ENCODE measurements around the gene KIAA1614.
"Not testable (repeated sequence)": the region's sequence is repeated elsewhere in the genome, so short reads cannot be mapped to it uniquely, and the experiment has no call there.

Gene KIAA1614

GRCh38 chr1:180951836-180952656, 39.3 kb downstream of the KIAA1614 start:
- H3K4me3 Mint-ChIP-seq: no peak overlapping the region
- no peak for DNase-seq
- H3K27me3 Mint-ChIP-seq: no peaks in the 10 kb centered on the region
- peaks cover 12% of the 10 kb centered on the region for H3K4me1 Mint-ChIP-seq (ENCODE audit: low read depth)
- peaks cover 7% of the 10 kb centered on the region for H3K9me3 Mint-ChIP-seq
- H3K27ac Mint-ChIP-seq: no peak overlapping the region
- peaks cover 41% of the 10 kb centered on the region for H3K36me3 Mint-ChIP-seq (ENCODE audit: low read depth)

- no peaks in the 10 kb centered on the region for H3K27me3 Mint-ChIP-seq
- peaks cover 12% of the 10 kb centered on the region for H3K4me1 Mint-ChIP-seq (ENCODE audit: low read depth)
- no peak overlapping the region for H3K27ac Mint-ChIP-seq
- peaks cover 35% of the 10 kb centered on the region for H3K36me3 Mint-ChIP-seq (ENCODE audit: low read depth)
- peaks cover 1% of the 10 kb centered on the region for H3K9me3 Mint-ChIP-seq
- DNase-seq: no peak
- no peak overlapping the region for H3K4me3 Mint-ChIP-seq
These were observed 39.9 kb downstream of the KIAA1614 start for GRCh38 chr1:180952657-180953013.

- peak overlapping the region; percentile 79 for H3K27ac Mint-ChIP-seq
- DNase-seq: no peak
- H3K4me1 Mint-ChIP-seq (ENCODE audit: low read depth): peaks cover 12% of the 10 kb centered on the region
- no peaks in the 10 kb centered on the region for H3K9me3 Mint-ChIP-seq
- H3K27me3 Mint-ChIP-seq: no peaks in the 10 kb centered on the region
- peaks cover 33% of the 10 kb centered on the region for H3K36me3 Mint-ChIP-seq (ENCODE audit: low read depth)
- H3K4me3 Mint-ChIP-seq: peak overlapping the region; percentile 67
These were observed 40.8 kb downstream of the KIAA1614 start for GRCh38 chr1:180953291-180954004.

GRCh38 chr1:180954005-180954800, 41.5 kb downstream of the KIAA1614 start:
- H3K4me3 Mint-ChIP-seq: peak overlapping the region; percentile 65

GRCh38 chr1:180954801-180955165, 42.1 kb downstream of the KIAA1614 start:
- H3K27ac Mint-ChIP-seq: peak overlapping the region; percentile 50
- peak overlapping the region; percentile 65 for H3K4me3 Mint-ChIP-seq
- DNase-seq: no peak
- no peaks in the 10 kb centered on the region for H3K9me3 Mint-ChIP-seq
- peaks cover 38% of the 10 kb centered on the region for H3K36me3 Mint-ChIP-seq (ENCODE audit: low read depth)
- no peaks in the 10 kb centered on the region for H3K27me3 Mint-ChIP-seq
- H3K4me1 Mint-ChIP-seq (ENCODE audit: low read depth): peaks cover 10% of the 10 kb centered on the region

More at GRCh38 chr1:180954005-180954800, 41.5 kb downstream of the KIAA1614 start:
- peak; percentile 83 for DNase-seq
- Mint-ChIP-seq H3K9me3 (no peaks in the 10 kb centered on the region), H3K4me1 (ENCODE audit: low read depth) (peaks cover 10% of the 10 kb centered on the region), H3K27ac (peak overlapping the region; percentile 50), H3K27me3 (no peaks in the 10 kb centered on the region), H3K36me3 (ENCODE audit: low read depth) (peaks cover 35% of the 10 kb centered on the region)

GRCh38 chr1:180956028-180956640, 43.4 kb downstream of the KIAA1614 start:
- DNase-seq: peak; percentile 28
- H3K27me3 Mint-ChIP-seq: no peaks in the 10 kb centered on the region
- peaks cover 10% of the 10 kb centered on the region for H3K4me1 Mint-ChIP-seq (ENCODE audit: low read depth)
- H3K4me3 Mint-ChIP-seq: no peak overlapping the region
- H3K27ac Mint-ChIP-seq: no peak overlapping the region
- no peaks in the 10 kb centered on the region for H3K9me3 Mint-ChIP-seq
- peaks cover 40% of the 10 kb centered on the region for H3K36me3 Mint-ChIP-seq (ENCODE audit: low read depth)

- H3K4me3 Mint-ChIP-seq; H3K9me3 Mint-ChIP-seq; H3K27me3 Mint-ChIP-seq; H3K27ac Mint-ChIP-seq; H3K4me1 Mint-ChIP-seq (ENCODE audit: low read depth); DNase-seq: not testable (repeated sequence)
- peaks cover 58% of the 10 kb centered on the region for H3K36me3 Mint-ChIP-seq (ENCODE audit: low read depth)
These were observed 46.9 kb downstream of the KIAA1614 start for GRCh38 chr1:180959620-180960019.

DNA sequence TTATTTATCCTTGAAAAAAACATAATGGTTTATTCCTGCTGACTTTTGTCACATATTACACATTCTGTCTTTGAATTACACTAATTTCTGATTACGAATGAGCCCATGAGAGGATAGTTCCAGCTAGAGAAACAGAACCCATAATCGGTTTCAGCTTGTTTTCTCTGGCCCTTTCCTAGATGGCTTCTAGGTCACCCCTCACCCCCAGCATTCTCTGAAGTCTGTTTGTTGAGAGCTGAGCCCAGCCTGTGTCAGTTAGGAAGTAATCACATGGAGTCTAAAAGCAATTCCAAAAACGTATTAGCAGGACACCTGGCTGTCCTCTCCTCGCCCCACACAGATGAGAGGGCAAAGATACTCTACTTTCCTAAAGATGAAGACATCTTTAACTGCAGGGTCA, 48.9 kb downstream of the KIAA1614 start:
- Mint-ChIP-seq H3K36me3 (ENCODE audit: low read depth) (peaks cover 72% of the 10 kb centered on the region), H3K27me3 (no peaks in the 10 kb centered on the region), H3K9me3 (no peaks in the 10 kb centered on the region), H3K4me3 (no peak overlapping the region), H3K4me1 (ENCODE audit: low read depth) (peaks cover 4% of the 10 kb centered on the region), H3K27ac (no peak overlapping the region)
- no peak for DNase-seq

DNA sequence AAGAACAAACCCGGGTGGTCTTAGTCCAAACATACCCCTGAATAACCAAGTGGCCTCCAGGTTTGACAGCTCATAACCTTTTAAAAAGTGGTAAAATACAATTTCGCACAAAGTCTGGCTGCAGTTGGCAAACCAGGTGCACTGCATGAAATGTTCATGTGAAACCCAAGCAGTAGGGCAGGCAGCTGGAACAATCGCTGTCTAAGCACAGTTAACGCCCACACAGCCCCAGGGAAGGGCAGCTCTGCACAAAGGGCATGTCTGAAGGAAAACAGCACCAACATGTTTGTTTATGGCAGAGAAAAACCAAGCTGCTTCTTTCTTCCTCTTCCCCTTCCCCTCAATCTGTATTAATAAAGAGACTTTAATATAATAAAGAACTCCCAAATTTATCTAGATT, 49.5 kb downstream of the KIAA1614 start:
- Mint-ChIP-seq H3K36me3 (ENCODE audit: low read depth) (peaks cover 78% of the 10 kb centered on the region), H3K4me1 (ENCODE audit: low read depth) (peaks cover 7% of the 10 kb centered on the region), H3K4me3 (no peak overlapping the region), H3K27me3 (no peaks in the 10 kb centered on the region), H3K9me3 (no peaks in the 10 kb centered on the region), H3K27ac (no peak overlapping the region)
- no peak for DNase-seq

DNA sequence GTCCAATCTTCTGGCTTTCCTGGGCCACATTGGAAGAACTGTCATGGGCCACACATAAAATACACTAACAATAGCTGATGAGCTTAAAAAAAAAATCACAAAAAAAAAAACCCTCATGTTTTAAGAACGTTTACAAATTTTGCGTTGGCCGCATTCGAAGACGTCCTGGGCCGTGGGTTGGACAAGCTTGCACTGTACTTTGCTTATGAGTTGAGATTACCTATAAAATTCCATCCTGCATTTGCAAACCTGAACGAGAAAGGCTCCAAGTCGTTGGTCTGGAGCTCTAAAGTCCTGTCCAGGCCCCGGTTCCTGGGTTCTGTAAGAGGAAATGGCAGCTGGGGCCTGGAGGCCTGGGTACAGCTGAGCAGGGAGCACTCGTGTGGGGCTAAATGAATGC, 51.4 kb downstream of the KIAA1614 start:
- peaks cover 83% of the 10 kb centered on the region for H3K36me3 Mint-ChIP-seq (ENCODE audit: low read depth)
- peaks cover 7% of the 10 kb centered on the region for H3K4me1 Mint-ChIP-seq (ENCODE audit: low read depth)
- no peaks in the 10 kb centered on the region for H3K9me3 Mint-ChIP-seq
- no peak overlapping the region for H3K27ac Mint-ChIP-seq
- no peak overlapping the region for H3K4me3 Mint-ChIP-seq
- no peak for DNase-seq
- H3K27me3 Mint-ChIP-seq: no peaks in the 10 kb centered on the region

- Mint-ChIP-seq H3K9me3 (no peaks in the 10 kb centered on the region), H3K4me3 (no peak overlapping the region), H3K4me1 (ENCODE audit: low read depth) (peaks cover 10% of the 10 kb centered on the region), H3K27ac (no peak overlapping the region), H3K27me3 (no peaks in the 10 kb centered on the region), H3K36me3 (ENCODE audit: low read depth) (peaks cover 83% of the 10 kb centered on the region)
- DNase-seq: no peak
These were observed 51.9 kb downstream of the KIAA1614 start for GRCh38 chr1:180964595-180964994.

- Mint-ChIP-seq H3K27me3 (no peaks in the 10 kb centered on the region), H3K27ac (peak overlapping the region; percentile 27), H3K4me3 (no peak overlapping the region), H3K4me1 (ENCODE audit: low read depth) (peaks cover 12% of the 10 kb centered on the region), H3K36me3 (ENCODE audit: low read depth) (peaks cover 83% of the 10 kb centered on the region), H3K9me3 (no peaks in the 10 kb centered on the region)
- no peak for DNase-seq
These were observed 53.6 kb downstream of the KIAA1614 start for GRCh38 chr1:180966312-180966711.

DNA sequence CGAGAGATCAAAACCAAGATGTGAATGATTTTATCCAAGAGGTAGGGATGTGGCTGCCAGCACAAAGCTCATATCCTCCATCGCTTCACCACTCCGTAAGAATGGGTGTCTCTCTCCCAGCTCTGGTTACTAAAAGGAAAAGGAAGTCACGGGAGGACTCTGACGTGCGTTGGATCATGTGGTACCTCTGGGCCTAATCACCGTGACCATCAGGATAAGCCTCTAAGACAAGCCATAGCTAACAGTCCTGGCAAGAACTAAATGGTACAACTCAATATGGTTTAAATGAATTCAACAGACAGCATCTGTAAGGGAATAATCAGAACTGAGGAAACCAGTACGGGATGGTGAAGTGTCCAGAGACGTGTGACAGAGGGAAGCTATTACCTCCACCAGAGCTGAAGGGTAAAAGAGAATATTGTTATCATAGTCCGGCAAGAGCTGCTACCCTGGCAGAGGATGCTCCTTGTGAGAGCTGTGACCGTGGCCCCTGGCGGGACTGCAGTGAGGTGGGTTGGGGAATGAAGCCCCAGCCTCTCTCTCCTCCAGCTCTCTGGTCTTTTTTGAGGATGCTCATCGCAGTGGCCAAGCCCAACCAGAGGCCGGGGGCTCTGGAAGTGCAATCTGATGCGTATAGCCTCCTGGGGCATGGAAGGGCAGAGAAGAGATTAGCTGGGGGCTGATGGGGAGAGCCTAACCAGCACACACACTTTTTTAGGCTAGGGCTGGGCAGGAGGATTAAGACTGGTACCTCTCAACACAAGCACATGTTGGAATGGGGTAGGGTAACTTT, 54.2 kb downstream of the KIAA1614 start:
- Mint-ChIP-seq H3K4me3 (no peak overlapping the region), H3K36me3 (ENCODE audit: low read depth) (peaks cover 84% of the 10 kb centered on the region), H3K27me3 (no peaks in the 10 kb centered on the region), H3K4me1 (ENCODE audit: low read depth) (peaks cover 14% of the 10 kb centered on the region), H3K27ac (no peak overlapping the region), H3K9me3 (no peaks in the 10 kb centered on the region)
- DNase-seq: no peak

- Mint-ChIP-seq H3K4me1 (ENCODE audit: low read depth) (peaks cover 14% of the 10 kb centered on the region), H3K27me3 (no peaks in the 10 kb centered on the region), H3K4me3 (no peak overlapping the region), H3K9me3 (no peaks in the 10 kb centered on the region), H3K27ac (no peak overlapping the region), H3K36me3 (ENCODE audit: low read depth) (peaks cover 87% of the 10 kb centered on the region)
- no peak for DNase-seq
These were observed 54.9 kb downstream of the KIAA1614 start for GRCh38 chr1:180967558-180967957.
